ENCODE results near the gene CCNL2.

DNA sequence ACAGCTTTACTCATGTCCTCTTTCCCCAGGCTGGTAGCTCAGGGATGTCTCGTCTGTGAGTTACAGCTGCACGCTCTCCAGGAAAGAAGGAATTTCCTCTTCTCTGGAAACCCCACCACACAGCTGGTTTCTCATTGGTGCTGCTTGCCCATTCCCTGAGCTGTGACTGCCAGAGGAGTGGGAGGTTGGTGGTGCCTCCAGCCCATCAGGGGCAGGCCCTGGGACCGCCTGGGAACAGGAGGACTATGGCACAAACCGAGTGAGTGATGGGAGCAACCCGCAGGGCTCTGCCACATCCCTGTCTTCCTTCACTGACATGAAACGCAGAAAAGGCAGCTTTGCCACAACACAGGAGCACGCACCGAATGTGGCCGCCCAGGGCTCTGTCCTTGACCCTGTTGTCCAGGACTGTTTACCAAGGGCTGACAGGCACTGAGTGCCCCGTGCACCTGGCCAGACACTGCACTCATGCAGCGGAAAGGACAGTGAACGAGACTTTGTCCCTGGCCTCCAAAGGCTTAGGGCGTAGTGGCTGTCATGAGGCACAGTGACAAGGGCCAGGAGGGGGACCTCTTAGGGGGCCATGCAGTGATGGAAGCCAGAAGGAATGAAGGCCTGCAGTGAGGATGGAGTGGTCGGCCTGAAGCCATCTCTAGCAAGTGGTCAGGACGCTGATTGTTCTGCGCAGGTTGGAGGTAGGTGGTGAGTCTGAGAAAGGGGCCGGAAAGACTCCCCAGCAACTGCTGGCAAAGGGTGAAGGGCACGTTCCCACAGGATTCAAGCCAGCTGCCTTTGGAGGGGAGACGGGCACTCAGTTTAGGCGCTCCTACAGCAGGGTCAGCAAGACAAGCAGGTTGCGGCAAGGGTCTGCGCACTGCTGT is 1.7 kb upstream of the CCNL2 start:
- TF ChIP-seq ZNF274 (IDR thresholded peaks at IDR 0.05; ENCODE audit: low read depth, low read length) (no peak), YY1 (IDR thresholded peaks at IDR 0.05; ENCODE audit: insufficient read depth, insufficient read length) (no peak)
